Measurements from ENCODE around the gene HOXA10.
A peak's percentile ranks its signal among the peaks of the same experiment; 100 is the strongest.

Gene HOXA10

GRCh38 chr7:27154901-27155815 lies 19.0 kb downstream of the HOXA10 start:
- DNase-seq (ENCODE audit: low spot score), result peak; percentile 29

- DNase-seq (ENCODE audit: low spot score), result peak; percentile 21
Measured at GRCh38 chr7:27154369-27154768, 19.8 kb downstream of the HOXA10 start.

GRCh38 chr7:27153526-27153925 lies 20.6 kb downstream of the HOXA10 start:
- DNase-seq (ENCODE audit: low spot score), result no peak

- peak; percentile 31 for DNase-seq (ENCODE audit: low spot score)
Measured at GRCh38 chr7:27152816-27153442, 21.2 kb downstream of the HOXA10 start.

- DNase-seq (ENCODE audit: low spot score), result peak; percentile 38
Measured at GRCh38 chr7:27151931-27152815, 21.9 kb downstream of the HOXA10 start, which contains the start of gene HOXA3. Gene HOXA3 (minus strand): TSS chr7:27152583. CDS start chr7:27110640, 41,943 bp downstream.

GRCh38 chr7:27151341-27151930 lies 22.7 kb downstream of the HOXA10 start:
- no peak for DNase-seq (ENCODE audit: low spot score)

- DNase-seq (ENCODE audit: low spot score), result peak; percentile 93
Measured at GRCh38 chr7:27150568-27151340, 23.4 kb downstream of the HOXA10 start.

GRCh38 chr7:27149842-27150567 lies 24.1 kb downstream of the HOXA10 start:
- DNase-seq (ENCODE audit: low spot score), result no peak

GRCh38 chr7:27148756-27149641 lies 25.1 kb downstream of the HOXA10 start:
- no peak for DNase-seq (ENCODE audit: low spot score)

- no peak for DNase-seq (ENCODE audit: low spot score)
Measured at GRCh38 chr7:27148031-27148755, 25.9 kb downstream of the HOXA10 start.

- peak; percentile 37 for DNase-seq (ENCODE audit: low spot score)
Measured at GRCh38 chr7:27147199-27148030, 26.7 kb downstream of the HOXA10 start, which contains the start of gene HOXA6. Gene HOXA6 (minus strand): TSS chr7:27147774. CDS start chr7:27147749, 25 bp downstream.

GRCh38 chr7:27146491-27147198 lies 27.5 kb downstream of the HOXA10 start:
- DNase-seq (ENCODE audit: low spot score), result no peak

GRCh38 chr7:27145914-27146412 lies 28.2 kb downstream of the HOXA10 start:
- no peak for DNase-seq (ENCODE audit: low spot score)

- DNase-seq (ENCODE audit: low spot score), result no peak
Measured at GRCh38 chr7:27145165-27145913, 28.8 kb downstream of the HOXA10 start.

- no peak for DNase-seq (ENCODE audit: low spot score)
Measured at GRCh38 chr7:27144781-27145164, 29.3 kb downstream of the HOXA10 start.

All from D341Med (cell line).